HG02870 (cell line): ENCODE data around the gene TRIM63.

ENCODE experiments used
- ATAC-seq: cut with Tn5 transposase; IDR thresholded peaks from one replicate; pipeline ENCODE4 v1.9.1; 2021; ENCODE audit warnings: mild to moderate bottlenecking, moderate library complexity; ENCODE audit not compliant: unreplicated experiment

The TRIM63 gene

DNA sequence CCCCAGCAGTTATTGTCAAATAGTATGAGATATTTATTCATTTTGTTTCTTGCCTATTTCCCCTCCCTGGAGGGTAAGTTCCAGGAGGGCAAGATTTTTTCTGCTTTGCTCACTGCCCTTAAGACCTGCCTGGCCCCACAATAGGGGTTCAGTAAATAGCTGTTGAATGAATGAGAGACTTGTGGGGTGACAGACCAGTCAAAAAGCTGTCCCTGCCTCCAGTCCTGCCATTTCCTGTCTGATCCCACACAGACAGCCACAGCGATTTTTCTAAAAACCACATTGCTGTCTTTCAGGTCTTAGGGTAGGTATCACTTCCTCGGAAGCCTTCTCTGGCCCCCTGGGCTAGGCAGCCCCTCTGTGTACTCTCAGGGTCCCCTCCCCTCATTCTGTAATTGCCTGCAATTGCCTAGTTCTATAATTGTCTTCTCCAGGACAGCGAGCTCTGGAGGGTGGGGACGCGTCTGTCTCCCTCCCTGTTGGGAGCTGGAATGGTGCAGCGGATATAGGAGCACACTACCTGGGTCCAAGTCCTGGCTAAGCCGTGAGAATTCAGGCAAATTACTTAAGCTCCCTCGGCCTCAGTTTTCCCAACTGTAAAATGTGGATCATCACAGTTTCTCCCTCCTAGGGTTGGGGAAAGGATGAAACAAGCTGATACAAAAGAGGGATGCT lies 47.7 kb downstream of the TRIM63 start:
- ATAC-seq: no peak

DNA sequence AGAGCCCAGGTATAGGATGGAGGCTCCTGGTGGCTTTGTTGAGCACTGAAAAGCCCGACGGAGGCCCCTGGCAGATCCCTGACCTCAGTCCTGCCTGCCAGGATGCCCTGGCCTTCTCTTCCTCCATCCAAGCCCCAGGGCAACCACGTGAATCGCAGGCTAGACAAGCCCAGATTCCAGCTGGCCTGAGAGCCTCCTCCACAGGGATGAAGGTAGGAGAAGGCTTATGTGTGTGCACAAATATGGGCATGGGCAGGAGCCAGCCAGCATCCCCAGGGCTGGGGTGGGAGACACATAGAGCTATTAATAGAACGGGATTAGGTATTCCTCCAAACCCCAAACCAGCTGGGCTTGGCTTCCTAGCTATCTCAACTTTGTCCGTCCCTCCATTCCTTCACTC lies 49.8 kb downstream of the TRIM63 start:
- no peak for ATAC-seq

DNA sequence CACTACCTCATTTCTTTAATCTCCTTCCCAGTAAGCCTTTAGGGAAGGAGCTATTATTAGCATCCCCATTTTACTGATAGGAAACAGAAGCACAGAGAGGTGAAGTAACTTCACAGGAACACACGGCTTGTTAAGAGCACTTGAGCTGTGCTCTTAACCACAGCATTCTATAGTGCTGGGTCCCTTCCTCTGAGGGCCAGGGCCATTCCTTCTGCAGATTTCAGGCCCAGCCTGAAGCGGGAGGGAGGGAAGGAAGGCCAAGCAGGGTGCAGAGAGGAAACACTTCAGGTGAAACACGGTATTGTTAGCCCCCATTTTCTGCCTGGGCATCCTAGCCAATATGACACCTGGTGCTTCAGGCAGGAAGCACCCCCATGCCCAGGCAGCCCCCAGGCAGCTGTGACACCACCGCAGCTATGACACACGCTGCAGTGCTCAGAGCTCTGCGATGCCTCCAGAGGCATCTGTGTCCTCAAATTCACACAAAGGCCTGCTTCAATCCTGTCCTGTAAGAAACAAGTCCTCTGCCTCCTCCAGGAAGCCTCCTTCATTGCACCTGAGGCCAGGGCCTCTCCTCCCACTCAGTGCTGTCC lies 50.4 kb downstream of the TRIM63 start:
- no peak for ATAC-seq

- no peak for ATAC-seq
Observed at GRCh38 chr1:26016258-26016952, 51.0 kb downstream of the TRIM63 start.

GRCh38 chr1:26015358-26015757 lies 52.1 kb downstream of the TRIM63 start:
- no peak for ATAC-seq

- no peak for ATAC-seq
Observed at GRCh38 chr1:26014179-26014578, 53.3 kb downstream of the TRIM63 start.

GRCh38 chr1:26012864-26013263 lies 54.6 kb downstream of the TRIM63 start:
- no peak for ATAC-seq

DNA sequence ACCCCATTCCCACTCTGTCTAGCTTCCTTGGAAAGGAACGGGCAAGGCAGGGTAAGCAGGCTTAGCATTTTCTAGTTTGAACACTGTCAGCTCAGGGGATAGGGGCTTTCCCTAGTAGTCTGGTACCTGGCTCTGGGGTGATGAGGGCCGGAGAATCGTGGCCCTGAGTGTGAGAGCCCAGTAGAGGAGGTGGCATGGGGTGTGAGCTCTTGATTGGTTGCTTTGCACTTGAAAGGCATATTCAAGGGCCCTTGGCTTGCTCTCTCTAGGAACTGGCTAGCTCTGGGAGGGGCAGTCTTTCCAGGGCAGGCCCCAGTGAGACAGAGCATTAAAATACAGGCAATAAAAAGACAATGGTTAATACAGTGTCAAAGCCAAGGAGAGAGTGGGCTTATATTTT lies 56.6 kb downstream of the TRIM63 start:
- no peak for ATAC-seq

DNA sequence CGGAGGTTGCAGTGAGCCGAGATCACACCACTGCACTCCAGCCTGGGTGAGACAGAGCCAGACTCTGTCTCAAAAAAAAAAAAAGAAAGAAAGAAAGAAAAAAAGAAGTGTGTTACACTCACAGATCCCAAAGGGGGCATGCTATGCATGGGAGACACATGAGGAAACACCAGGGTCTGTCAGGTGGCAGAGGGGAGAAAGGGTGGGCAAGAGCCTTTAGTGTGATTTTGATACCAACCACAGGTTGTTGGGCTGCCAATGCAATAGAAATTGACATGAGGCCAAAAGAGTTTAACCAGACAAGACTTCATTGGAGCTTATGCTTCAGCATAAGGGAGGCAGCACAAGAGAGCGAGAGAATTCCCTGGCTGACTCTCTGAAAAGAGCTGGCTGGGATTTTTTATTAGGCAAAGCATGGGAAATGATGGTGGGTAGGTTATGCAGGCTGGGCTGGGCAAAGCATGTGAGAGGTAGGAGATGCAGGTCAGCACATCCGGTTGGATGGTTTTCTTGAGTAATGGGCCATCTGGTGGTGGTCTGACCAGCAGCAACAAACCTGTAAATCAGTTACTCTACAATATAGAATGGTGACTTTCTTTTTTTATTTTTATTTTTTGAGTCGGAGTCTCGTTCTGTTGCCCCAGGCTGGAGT lies 57.5 kb downstream of the TRIM63 start:
- no peak for ATAC-seq

DNA sequence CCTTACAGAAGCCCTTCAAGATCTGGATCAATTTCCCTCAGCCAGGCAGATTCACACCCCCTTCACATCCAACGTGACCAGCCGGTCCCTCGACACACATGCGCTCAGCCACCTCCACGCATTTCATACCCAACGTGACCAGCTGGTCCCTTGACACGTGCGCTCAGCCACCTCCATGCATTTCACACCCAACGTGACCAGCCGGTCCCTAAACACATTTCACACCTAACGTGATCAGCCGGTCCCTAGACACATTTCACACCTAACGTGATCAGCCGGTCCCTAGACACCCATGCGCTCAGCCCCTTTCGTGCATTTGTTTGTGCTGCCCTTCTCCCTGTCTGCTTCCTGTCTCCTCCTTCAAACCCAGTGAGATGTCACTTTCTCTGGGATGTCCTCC lies 60.7 kb downstream of the TRIM63 start:
- ATAC-seq: no peak

DNA sequence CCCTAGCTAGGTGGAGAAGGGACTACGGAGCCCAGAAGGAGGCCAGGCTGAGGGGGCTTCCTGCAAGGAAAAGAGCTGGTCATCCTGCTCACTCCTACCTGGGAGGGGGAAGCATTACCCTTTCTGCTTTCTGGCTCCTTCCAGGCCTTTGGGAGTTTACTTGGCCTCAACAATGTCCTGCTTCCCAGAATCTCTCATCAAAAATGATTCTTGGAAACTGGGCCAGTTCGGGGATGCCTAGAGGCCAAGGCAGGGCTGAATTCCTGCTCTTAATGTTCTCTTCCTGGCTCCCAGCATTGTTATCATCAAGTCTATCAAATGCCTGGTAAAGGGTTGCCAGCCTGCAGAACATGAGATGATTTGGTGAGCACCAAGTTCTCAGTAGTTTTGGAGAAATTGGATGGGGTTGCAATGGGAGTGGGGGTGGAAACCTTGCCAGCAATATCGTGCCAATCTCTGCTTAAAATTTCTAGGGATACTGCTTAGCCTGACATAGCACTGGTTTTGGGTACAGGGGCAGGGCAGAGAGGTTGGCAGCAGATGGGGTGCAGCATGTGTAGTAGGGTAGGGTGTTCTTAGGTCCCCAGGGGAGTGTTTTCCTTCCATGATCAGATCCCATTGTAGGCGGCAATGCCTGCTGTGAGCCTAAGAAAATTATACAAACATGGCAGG lies 61.9 kb downstream of the TRIM63 start:
- ATAC-seq: no peak

- ATAC-seq: no peak
Observed at GRCh38 chr1:26003756-26004155, 63.7 kb downstream of the TRIM63 start.

- ATAC-seq: no peak
Observed at GRCh38 chr1:26003262-26003661, 64.2 kb downstream of the TRIM63 start.
